HL-60 (cell line): ENCODE measurements around the gene LPCAT2.

Experiments
- DNase-seq, 2 experiments: peaks; one replicate each; pipeline ENCODE4 v3.0.0-alpha.2; 2010 to 2020; ENCODE audit warnings: low read depth in 1 of 2, low spot score in 1 of 2
- H3K27ac ChIP-seq: fragments of 250-450 bp; sonication (Bioruptor Pico); replicated peaks from 2 replicates; pipeline ENCODE4 v1.5.1; 2020; ENCODE audit warnings: mild to moderate bottlenecking, moderate library complexity
- H3K27me3 ChIP-seq: fragments of 250-450 bp; sonication (Bioruptor Pico); 2 replicates; pipeline ENCODE4 v1.5.1; 2021; ENCODE audit warnings: mild to moderate bottlenecking, moderate library complexity; ENCODE audit not compliant: insufficient read depth, poor library complexity, severe bottlenecking
- H3K4me3 ChIP-seq: replicated peaks from 2 replicates; pipeline ENCODE4 v1.5.1; 2011; ENCODE audit warnings: mild to moderate bottlenecking, control low read depth, low read length; ENCODE audit not compliant: insufficient read depth
- GABPA ChIP-seq: IDR thresholded peaks from 2 replicates; pipeline ENCODE4 v1.6.1; 2012; ENCODE audit warnings: low read depth
- POLR2AphosphoS5 ChIP-seq: IDR thresholded peaks from 2 replicates; pipeline ENCODE4 v1.6.1; 2012; ENCODE audit warnings: low read depth
- SPI1 ChIP-seq: IDR thresholded peaks from 2 replicates; pipeline ENCODE4 v1.6.1; 2012; ENCODE audit warnings: low read depth, mild to moderate bottlenecking, borderline replicate concordance
- TF ChIP-seq, protein P1 (sequence below): IDR thresholded peaks from one replicate; pipeline ENCODE4 v1.5.1; 2011; ENCODE audit warnings: low read length, control low read depth, inconsistent platforms; ENCODE audit not compliant: insufficient read depth
- TF ChIP-seq, protein P2 (sequence below): IDR thresholded peaks from 2 replicates; pipeline ENCODE4 v1.6.1; 2012; ENCODE audit warnings: low read depth; ENCODE audit not compliant: insufficient replicate concordance

LPCAT2 gene

DNA sequence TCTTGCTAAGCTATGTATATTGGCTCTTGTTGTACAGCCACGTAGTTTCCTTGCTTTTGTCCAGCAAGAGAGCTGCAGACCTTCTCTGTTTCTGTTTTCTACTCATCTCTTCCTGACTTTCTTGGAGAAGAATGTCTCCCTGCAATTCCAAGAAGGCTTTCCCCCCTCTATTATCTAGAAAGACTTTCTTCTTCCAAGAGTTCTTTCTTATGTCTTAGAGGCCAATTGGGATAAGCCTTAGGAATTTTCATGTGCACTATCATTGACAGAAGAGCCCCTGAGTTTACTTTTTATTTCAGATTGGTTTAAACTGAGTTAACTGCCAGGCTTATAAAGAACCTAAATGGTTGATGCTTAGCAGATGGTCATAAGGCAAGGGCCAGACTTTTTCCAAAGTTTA lies 66.6 kb downstream of the LPCAT2 start:
- no peak for TF ChIP-seq GABPA
- TF ChIP-seq POLR2AphosphoS5, result no peak
- TF ChIP-seq, protein P1, sequence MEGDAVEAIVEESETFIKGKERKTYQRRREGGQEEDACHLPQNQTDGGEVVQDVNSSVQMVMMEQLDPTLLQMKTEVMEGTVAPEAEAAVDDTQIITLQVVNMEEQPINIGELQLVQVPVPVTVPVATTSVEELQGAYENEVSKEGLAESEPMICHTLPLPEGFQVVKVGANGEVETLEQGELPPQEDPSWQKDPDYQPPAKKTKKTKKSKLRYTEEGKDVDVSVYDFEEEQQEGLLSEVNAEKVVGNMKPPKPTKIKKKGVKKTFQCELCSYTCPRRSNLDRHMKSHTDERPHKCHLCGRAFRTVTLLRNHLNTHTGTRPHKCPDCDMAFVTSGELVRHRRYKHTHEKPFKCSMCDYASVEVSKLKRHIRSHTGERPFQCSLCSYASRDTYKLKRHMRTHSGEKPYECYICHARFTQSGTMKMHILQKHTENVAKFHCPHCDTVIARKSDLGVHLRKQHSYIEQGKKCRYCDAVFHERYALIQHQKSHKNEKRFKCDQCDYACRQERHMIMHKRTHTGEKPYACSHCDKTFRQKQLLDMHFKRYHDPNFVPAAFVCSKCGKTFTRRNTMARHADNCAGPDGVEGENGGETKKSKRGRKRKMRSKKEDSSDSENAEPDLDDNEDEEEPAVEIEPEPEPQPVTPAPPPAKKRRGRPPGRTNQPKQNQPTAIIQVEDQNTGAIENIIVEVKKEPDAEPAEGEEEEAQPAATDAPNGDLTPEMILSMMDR, result no peak
- TF ChIP-seq SPI1, result no peak
- TF ChIP-seq, protein P2, sequence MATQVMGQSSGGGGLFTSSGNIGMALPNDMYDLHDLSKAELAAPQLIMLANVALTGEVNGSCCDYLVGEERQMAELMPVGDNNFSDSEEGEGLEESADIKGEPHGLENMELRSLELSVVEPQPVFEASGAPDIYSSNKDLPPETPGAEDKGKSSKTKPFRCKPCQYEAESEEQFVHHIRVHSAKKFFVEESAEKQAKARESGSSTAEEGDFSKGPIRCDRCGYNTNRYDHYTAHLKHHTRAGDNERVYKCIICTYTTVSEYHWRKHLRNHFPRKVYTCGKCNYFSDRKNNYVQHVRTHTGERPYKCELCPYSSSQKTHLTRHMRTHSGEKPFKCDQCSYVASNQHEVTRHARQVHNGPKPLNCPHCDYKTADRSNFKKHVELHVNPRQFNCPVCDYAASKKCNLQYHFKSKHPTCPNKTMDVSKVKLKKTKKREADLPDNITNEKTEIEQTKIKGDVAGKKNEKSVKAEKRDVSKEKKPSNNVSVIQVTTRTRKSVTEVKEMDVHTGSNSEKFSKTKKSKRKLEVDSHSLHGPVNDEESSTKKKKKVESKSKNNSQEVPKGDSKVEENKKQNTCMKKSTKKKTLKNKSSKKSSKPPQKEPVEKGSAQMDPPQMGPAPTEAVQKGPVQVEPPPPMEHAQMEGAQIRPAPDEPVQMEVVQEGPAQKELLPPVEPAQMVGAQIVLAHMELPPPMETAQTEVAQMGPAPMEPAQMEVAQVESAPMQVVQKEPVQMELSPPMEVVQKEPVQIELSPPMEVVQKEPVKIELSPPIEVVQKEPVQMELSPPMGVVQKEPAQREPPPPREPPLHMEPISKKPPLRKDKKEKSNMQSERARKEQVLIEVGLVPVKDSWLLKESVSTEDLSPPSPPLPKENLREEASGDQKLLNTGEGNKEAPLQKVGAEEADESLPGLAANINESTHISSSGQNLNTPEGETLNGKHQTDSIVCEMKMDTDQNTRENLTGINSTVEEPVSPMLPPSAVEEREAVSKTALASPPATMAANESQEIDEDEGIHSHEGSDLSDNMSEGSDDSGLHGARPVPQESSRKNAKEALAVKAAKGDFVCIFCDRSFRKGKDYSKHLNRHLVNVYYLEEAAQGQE, result no peak

DNA sequence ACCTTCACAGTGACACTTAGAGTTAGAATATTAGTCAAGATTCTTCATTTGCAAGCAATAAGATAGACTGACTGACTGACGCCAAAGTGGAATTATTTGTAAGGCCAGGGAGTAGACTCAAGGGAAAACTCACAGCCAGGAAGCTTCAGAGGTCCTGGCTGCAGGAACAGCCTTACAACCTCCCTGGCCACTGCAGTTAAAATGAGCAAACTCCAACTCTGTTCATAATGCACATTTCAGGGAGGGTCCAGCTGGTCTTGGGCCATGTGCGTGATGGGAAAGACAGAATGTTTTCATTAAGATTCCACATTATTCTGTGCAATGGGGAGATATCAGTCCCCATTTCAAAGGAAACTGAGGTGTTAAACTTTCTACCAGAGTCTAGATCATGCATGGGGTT lies 67.5 kb downstream of the LPCAT2 start:
- Histone ChIP-seq H3K4me3 (no peak overlapping the region), H3K27ac (no peak overlapping the region), H3K27me3 (no peaks in the 10 kb centered on the region)
- no peak for DNase-seq
- TF ChIP-seq GABPA (no peak), POLR2AphosphoS5 (no peak), SPI1 (no peak)
- TF ChIP-seq, protein P2, result no peak
- TF ChIP-seq, protein P1, result no peak

More for the DNA sequence above, 66.6 kb downstream of the LPCAT2 start:
- DNase-seq, result no peak
- H3K27me3 ChIP-seq, result no peaks in the 10 kb centered on the region
- H3K4me3 ChIP-seq, result no peak overlapping the region
- peak overlapping the region; percentile 21; the same call in 1 of the 2 replicates for H3K27ac ChIP-seq

DNA sequence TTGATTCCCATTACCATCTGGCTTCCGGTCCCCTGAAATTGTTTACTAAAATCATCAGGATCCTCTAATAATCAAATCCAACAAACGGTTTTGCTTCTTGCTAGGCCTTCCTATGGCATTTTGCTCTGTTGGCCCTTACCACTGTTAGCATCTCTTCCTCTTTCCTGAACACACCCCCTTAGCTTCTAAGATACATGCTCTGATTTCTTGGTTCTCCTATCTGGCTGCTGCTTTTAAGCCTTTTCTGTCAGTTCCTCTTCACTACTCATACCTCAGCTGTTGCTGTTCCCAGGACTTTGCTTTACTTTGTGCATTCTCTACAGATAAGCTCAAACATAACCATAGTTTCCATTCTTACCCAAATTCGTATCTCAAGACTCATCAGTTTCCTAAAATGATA lies 69.0 kb downstream of the LPCAT2 start:
- no peak for DNase-seq
- no peak overlapping the region for H3K27ac ChIP-seq
- TF ChIP-seq SPI1, result peak; percentile 49; the same call in 1 of the 2 replicates
- TF ChIP-seq, protein P1, result no peak
- no peaks in the 10 kb centered on the region for H3K27me3 ChIP-seq
- H3K4me3 ChIP-seq, result no peak overlapping the region

DNA sequence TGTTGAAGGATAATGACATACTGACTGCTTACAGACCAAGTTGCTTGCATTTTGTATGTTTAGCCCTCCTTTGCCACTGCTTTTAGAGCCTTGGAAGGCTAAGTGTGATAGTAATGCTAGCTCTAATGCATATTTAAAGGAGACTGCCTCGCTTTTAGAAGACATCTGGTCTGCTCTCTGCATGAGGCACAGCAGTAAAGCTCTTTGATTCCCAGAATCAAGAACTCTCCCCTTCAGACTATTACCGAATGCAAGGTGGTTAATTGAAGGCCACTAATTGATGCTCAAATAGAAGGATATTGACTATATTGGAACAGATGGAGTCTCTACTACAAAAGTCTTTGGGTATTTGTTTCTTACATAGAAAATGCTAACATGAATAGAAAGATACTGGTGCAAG lies 76.8 kb downstream of the LPCAT2 start:
- H3K27me3 ChIP-seq, result no peaks in the 10 kb centered on the region
- H3K27ac ChIP-seq, result no peak overlapping the region
- TF ChIP-seq GABPA, result no peak
- TF ChIP-seq, protein P2, result no peak
- TF ChIP-seq, protein P1, result no peak
- TF ChIP-seq SPI1, result no peak
- TF ChIP-seq POLR2AphosphoS5, result no peak
- H3K4me3 ChIP-seq, result no peak overlapping the region
- no peak for DNase-seq
